Measurements from ENCODE around the gene THADA.

GRCh38 chr2:43340945-43341356 is 254.9 kb downstream of the THADA start:
- TF ChIP-seq POLR2A (IDR thresholded peaks at IDR 0.05) (no peak), CTCF (IDR thresholded peaks at IDR 0.05) (no peak), EP300 (IDR thresholded peaks at IDR 0.05) (no peak)
